ENCODE data around the gene PRKN.

PRKN gene

GRCh38 chr6:161815965-161816364 is 911.6 kb downstream of the PRKN start:
- no peak overlapping the region for H3K27ac ChIP-seq
- TF ChIP-seq CTCF (conservative IDR thresholded peaks at IDR 0.05), result no peak

- no peak for TF ChIP-seq CTCF (conservative IDR thresholded peaks at IDR 0.05)
- H3K27ac ChIP-seq, result no peak overlapping the region
Measured at GRCh38 chr6:161813156-161813555, 914.4 kb downstream of the PRKN start.

GRCh38 chr6:161809971-161810370 is 917.6 kb downstream of the PRKN start:
- no peak for TF ChIP-seq CTCF (conservative IDR thresholded peaks at IDR 0.05)
- H3K27ac ChIP-seq, result no peak overlapping the region

- no peak overlapping the region for H3K27ac ChIP-seq
- TF ChIP-seq CTCF (conservative IDR thresholded peaks at IDR 0.05), result no peak
Measured at GRCh38 chr6:161804838-161805237, 922.7 kb downstream of the PRKN start.

- TF ChIP-seq CTCF (conservative IDR thresholded peaks at IDR 0.05), result no peak
- no peak overlapping the region for H3K27ac ChIP-seq
Measured at GRCh38 chr6:161803131-161803530, 924.4 kb downstream of the PRKN start.

- H3K27ac ChIP-seq, result no peak overlapping the region
- no peak for TF ChIP-seq CTCF (conservative IDR thresholded peaks at IDR 0.05)
Measured at GRCh38 chr6:161802231-161802630, 925.3 kb downstream of the PRKN start.

- TF ChIP-seq CTCF (conservative IDR thresholded peaks at IDR 0.05), result no peak
Measured at GRCh38 chr6:161798844-161799394, 928.6 kb downstream of the PRKN start.

More at GRCh38 chr6:161798844-161799394, 928.6 kb downstream of the PRKN start:
- H3K27ac ChIP-seq, result no peak overlapping the region

All from VCaP (cell line).